Neural progenitor cell (in vitro differentiated cells): ENCODE results near the gene PRELID2.

ENCODE experiments used
- EZH2 ChIP-seq: fragments of 200-600 bp; sonication (generic); IDR thresholded peaks from 2 replicates; pipeline ENCODE4 v1.6.1; 2017; ENCODE audit warnings: antibody characterized with exemption, mild to moderate bottlenecking, moderate library complexity
- EZH2phosphoT487 ChIP-seq: fragments of 200-600 bp; sonication (generic); IDR thresholded peaks from 2 replicates; pipeline ENCODE4 v1.6.1; 2017; ENCODE audit warnings: antibody characterized with exemption
- TF ChIP-seq, protein P1 (sequence below): fragments of 200-600 bp; sonication (generic); IDR thresholded peaks from 2 replicates; pipeline ENCODE4 v1.5.1; 2017; ENCODE audit warnings: antibody characterized with exemption, mild to moderate bottlenecking

DNA sequence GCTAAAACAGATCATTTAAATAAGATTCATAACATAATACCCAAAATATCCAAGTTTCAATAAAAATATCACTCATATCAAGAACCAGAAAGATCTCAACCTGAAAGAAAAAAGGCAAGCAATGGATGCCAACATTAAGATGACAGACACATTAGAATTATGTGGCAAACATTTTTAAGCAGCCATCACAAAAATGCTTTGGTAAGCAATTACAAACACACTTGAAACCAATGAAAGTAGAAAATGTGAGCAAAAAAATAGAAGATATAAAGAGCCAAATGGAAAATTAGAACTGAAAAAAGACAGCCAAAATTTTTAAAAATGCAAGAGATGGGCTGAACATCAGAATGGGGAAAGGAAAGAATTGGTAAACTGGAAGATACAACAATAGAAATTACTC is 96.9 kb downstream of the PRELID2 start:
- TF ChIP-seq EZH2phosphoT487 (no peak), EZH2 (no peak)
- TF ChIP-seq, protein P1, sequence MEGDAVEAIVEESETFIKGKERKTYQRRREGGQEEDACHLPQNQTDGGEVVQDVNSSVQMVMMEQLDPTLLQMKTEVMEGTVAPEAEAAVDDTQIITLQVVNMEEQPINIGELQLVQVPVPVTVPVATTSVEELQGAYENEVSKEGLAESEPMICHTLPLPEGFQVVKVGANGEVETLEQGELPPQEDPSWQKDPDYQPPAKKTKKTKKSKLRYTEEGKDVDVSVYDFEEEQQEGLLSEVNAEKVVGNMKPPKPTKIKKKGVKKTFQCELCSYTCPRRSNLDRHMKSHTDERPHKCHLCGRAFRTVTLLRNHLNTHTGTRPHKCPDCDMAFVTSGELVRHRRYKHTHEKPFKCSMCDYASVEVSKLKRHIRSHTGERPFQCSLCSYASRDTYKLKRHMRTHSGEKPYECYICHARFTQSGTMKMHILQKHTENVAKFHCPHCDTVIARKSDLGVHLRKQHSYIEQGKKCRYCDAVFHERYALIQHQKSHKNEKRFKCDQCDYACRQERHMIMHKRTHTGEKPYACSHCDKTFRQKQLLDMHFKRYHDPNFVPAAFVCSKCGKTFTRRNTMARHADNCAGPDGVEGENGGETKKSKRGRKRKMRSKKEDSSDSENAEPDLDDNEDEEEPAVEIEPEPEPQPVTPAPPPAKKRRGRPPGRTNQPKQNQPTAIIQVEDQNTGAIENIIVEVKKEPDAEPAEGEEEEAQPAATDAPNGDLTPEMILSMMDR, result no peak
